PC-3 (cell line): Measurements from ENCODE around the gene ROCK1. TPM values are rescaled to one million over a fixed set of nuclear protein-coding genes. Genes with fewer than 3 reads are reported as not detected.

Experiments
- ATAC-seq: fragments of 200-7000 bp; cut with Tn5 transposase; 2 replicates; pipeline ENCODE4 v1.9.1; 2020; ENCODE audit warnings: mild to moderate bottlenecking, moderate library complexity
- BruUV-seq: library from RNA; stranded (reverse); fragments of 400-500 nt; replicated peaks from 2 replicates; lab custom pipeline; 2021; lab: Mats Ljungman, UMichigan
- CTCF ChIA-PET: fragments of 300-600 bp; sonication (Branson Sonifier 250); formaldehyde crosslinking; loops from one replicate; lab custom pipeline; 2022; ENCODE audit warnings: antibody characterized with exemption; lab: Charles Lee
- POLR2A ChIA-PET: fragments of 300-600 bp; sonication (Branson Sonifier 250); formaldehyde crosslinking; loops from one replicate; lab custom pipeline; 2022; ENCODE audit warnings: antibody characterized with exemption; ENCODE audit not compliant: unreplicated experiment; lab: Charles Lee
- DNase-seq: peaks from one replicate; pipeline ENCODE4 v3.0.0-alpha.2; 2015
- H2AFZ ChIP-seq: fragments of 300-600 bp; sonication (generic); 2 replicates; pipeline ENCODE4 v1.6.0; 2016; ENCODE audit warnings: antibody characterized with exemption, low read length
- H3F3A ChIP-seq: fragments of 300-600 bp; sonication (generic); one replicate; pipeline ENCODE4 v1.6.0; 2017; ENCODE audit warnings: antibody characterized with exemption, low read length, control low read depth, mild to moderate bottlenecking; ENCODE audit not compliant: unreplicated experiment
- H3K27ac ChIP-seq: fragments of 300-600 bp; sonication (generic); 2 replicates; pipeline ENCODE4 v1.5.1; 2016; ENCODE audit warnings: mild to moderate bottlenecking, low read length
- H3K27me3 ChIP-seq: fragments of 300-600 bp; sonication (generic); 2 replicates; pipeline ENCODE4 v1.6.1; 2016; ENCODE audit warnings: low read length, mixed read lengths
- H3K36me3 ChIP-seq: fragments of 300-600 bp; sonication (generic); 2 replicates; pipeline ENCODE4 v1.6.1; 2016; ENCODE audit warnings: low read depth, mixed run types, low read length, mixed read lengths
- H3K4me1 ChIP-seq: fragments of 300-600 bp; sonication (generic); 2 replicates; pipeline ENCODE4 v1.5.1; 2016; ENCODE audit warnings: low read length; ENCODE audit not compliant: insufficient read depth
- H3K4me2 ChIP-seq: fragments of 300-600 bp; sonication (generic); 2 replicates; pipeline ENCODE4 v1.6.0; 2016; ENCODE audit warnings: low read length
- H3K4me3 ChIP-seq: fragments of 300-600 bp; sonication (generic); 2 replicates; pipeline ENCODE4 v1.5.1; 2016; ENCODE audit warnings: mild to moderate bottlenecking, low read length, mixed read lengths
- H3K79me2 ChIP-seq: fragments of 300-600 bp; sonication (generic); 2 replicates; pipeline ENCODE4 v1.6.1; 2017; ENCODE audit warnings: low read length, mixed read lengths
- H3K9ac ChIP-seq: fragments of 300-600 bp; sonication (generic); 2 replicates; pipeline ENCODE4 v1.6.0; 2016; ENCODE audit warnings: mild to moderate bottlenecking, low read length
- H3K9me2 ChIP-seq: fragments of 300-600 bp; sonication (generic); replicated peaks from 2 replicates; pipeline ENCODE4 v1.6.1; 2016; ENCODE audit warnings: mixed run types, low read length, mixed read lengths
- H3K9me3 ChIP-seq: fragments of 300-600 bp; sonication (generic); 2 replicates; pipeline ENCODE4 v1.6.1; 2016; ENCODE audit warnings: low read length, mixed read lengths
- H4K20me1 ChIP-seq: fragments of 300-600 bp; sonication (generic); 2 replicates; pipeline ENCODE4 v1.6.1; 2016; ENCODE audit warnings: low read length, mixed read lengths
- CTCF ChIP-seq: fragments of 300-600 bp; sonication (generic); conservative IDR thresholded peaks from 2 replicates; pipeline ENCODE4 v1.5.1; 2017; ENCODE audit warnings: antibody characterized with exemption, low read depth, mild to moderate bottlenecking, low read length
- EZH2 ChIP-seq: fragments of 300-600 bp; sonication (generic); IDR thresholded peaks from one replicate; pipeline ENCODE4 v1.6.1; 2017; ENCODE audit warnings: antibody characterized with exemption, mild to moderate bottlenecking, low read length; ENCODE audit not compliant: unreplicated experiment
- EZH2phosphoT487 ChIP-seq: fragments of 300-600 bp; sonication (generic); IDR thresholded peaks from 2 replicates; pipeline ENCODE4 v1.6.1; 2018; ENCODE audit warnings: mild to moderate bottlenecking, antibody characterized with exemption, low read length, borderline replicate concordance
- intact Hi-C: fragments of 100-400 bp; cut with micrococcal nuclease; formaldehyde crosslinking; loops from 2 replicates; pipeline ENCODE4 v1.9.0; 2023
- total RNA-seq: library from RNA; depleted of rRNA; stranded (reverse); fragments of >200 nt; gene quantifications from 2 replicates; pipeline ENCODE4 v1.2.3, GENCODE V29; 2014

The ROCK1 gene
- total RNA-seq, 1 experiment from 2014 or later = 22.2 TPM

GRCh38 chr18:21085579-21086166 is 25.9 kb downstream of the ROCK1 start:
- peaks cover 4% of the 10 kb centered on the region; the same call in 1 of the 2 replicates for H3K4me1 ChIP-seq
- no peaks in the 10 kb centered on the region for H3K27me3 ChIP-seq
- H2AFZ ChIP-seq = no peak overlapping the region
- TF ChIP-seq EZH2phosphoT487 (no peak), EZH2 (no peak), CTCF (no peak)
- no TSS peak for BruUV-seq
- H3K4me3 ChIP-seq = no peak overlapping the region
- POLR2A ChIA-PET = no interaction called here
- DNase-seq = peak; percentile 31
- CTCF ChIA-PET = no interaction called here
- H3K9ac ChIP-seq = no peak overlapping the region
- no peak overlapping the region for H3K27ac ChIP-seq
- intact Hi-C loops = loop anchor here (2.0 kb wide), 1 partner anchor 15 kb away; no protein-coding TSS in a partner anchor
- no peak overlapping the region for H3K4me2 ChIP-seq
- no peaks in the 10 kb centered on the region for H3K9me3 ChIP-seq
- peak; percentile 64 for ATAC-seq
- H3K79me2 ChIP-seq = peaks cover 99% of the 10 kb centered on the region
- H3K9me2 ChIP-seq = no peaks in the 10 kb centered on the region
- H4K20me1 ChIP-seq = no peaks in the 10 kb centered on the region
- H3F3A ChIP-seq = no peaks in the 10 kb centered on the region
- H3K36me3 ChIP-seq = peaks cover 3% of the 10 kb centered on the region; the same call in 1 of the 2 replicates

GRCh38 chr18:21084511-21085078 is 27.0 kb downstream of the ROCK1 start:
- Histone ChIP-seq H4K20me1 (no peaks in the 10 kb centered on the region), H3K79me2 (peaks cover 99% of the 10 kb centered on the region), H3K9me2 (no peaks in the 10 kb centered on the region), H3F3A (no peaks in the 10 kb centered on the region), H3K36me3 (peaks cover 3% of the 10 kb centered on the region; the same call in 1 of the 2 replicates), H3K4me1 (peaks cover 4% of the 10 kb centered on the region; the same call in 1 of the 2 replicates), H3K9me3 (no peaks in the 10 kb centered on the region), H3K27me3 (no peaks in the 10 kb centered on the region), H3K4me3 (no peak overlapping the region), H3K4me2 (no peak overlapping the region), H3K9ac (no peak overlapping the region), H2AFZ (no peak overlapping the region), H3K27ac (no peak overlapping the region)
- DNase-seq = no peak
- intact Hi-C loops = loop anchor here (2.0 kb wide), 1 partner anchor 14 kb away; no protein-coding TSS in a partner anchor
- POLR2A ChIA-PET = no interaction called here
- CTCF ChIA-PET = no interaction called here
- TF ChIP-seq EZH2phosphoT487 = no peak
- TF ChIP-seq EZH2 = no peak
- no peak for TF ChIP-seq CTCF
- no TSS peak for BruUV-seq
- no peak for ATAC-seq

GRCh38 chr18:21083017-21083416 is 28.6 kb downstream of the ROCK1 start:
- BruUV-seq = no TSS peak
- CTCF ChIA-PET = no interaction called here

More at GRCh38 chr18:21083017-21083416, 28.6 kb downstream of the ROCK1 start:
- Histone ChIP-seq H3F3A (no peaks in the 10 kb centered on the region), H3K9me2 (no peaks in the 10 kb centered on the region), H3K27ac (no peak overlapping the region), H3K79me2 (peaks cover 99% of the 10 kb centered on the region), H3K4me2 (no peak overlapping the region), H3K4me1 (peaks cover 4% of the 10 kb centered on the region; the same call in 1 of the 2 replicates), H3K27me3 (no peaks in the 10 kb centered on the region), H2AFZ (no peak overlapping the region), H3K4me3 (no peak overlapping the region), H3K9ac (no peak overlapping the region), H3K36me3 (peaks cover 3% of the 10 kb centered on the region; the same call in 1 of the 2 replicates), H4K20me1 (no peaks in the 10 kb centered on the region), H3K9me3 (no peaks in the 10 kb centered on the region)
- intact Hi-C loops = no loop called here
- TF ChIP-seq EZH2 = no peak
- TF ChIP-seq EZH2phosphoT487 = no peak
- no peak for TF ChIP-seq CTCF
- DNase-seq = no peak
- ATAC-seq = no peak
- POLR2A ChIA-PET = no interaction called here
